ENCODE results near the gene PLXNB1.
"Not testable (repeated sequence)": the region's sequence is repeated elsewhere in the genome, so short reads cannot be mapped to it uniquely, and the experiment has no call there.

Gene PLXNB1

DNA sequence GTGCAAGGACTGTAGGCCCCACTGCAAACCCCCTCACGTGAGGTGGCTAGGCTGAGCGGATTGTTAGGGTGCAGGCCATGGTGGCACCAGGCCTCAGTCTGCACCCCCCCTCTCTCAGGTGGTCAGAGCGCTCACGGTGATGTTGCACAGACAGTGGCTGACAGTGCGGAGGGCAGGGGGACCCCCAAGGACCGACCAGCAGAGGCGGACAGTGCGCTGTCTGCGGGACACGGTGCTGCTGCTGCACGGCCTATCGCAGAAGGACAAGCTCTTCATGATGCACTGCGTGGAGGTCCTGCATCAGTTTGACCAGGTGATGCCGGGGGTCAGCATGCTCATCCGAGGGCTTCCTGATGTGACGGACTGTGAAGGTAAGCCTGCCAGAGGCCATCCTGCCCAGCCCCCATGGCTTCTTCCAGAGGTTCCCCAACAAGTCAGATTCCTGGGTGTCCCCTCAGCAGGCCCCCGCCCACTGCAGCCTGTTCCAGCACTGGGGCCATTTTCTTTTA, 34.9 kb upstream of the PLXNB1 start:
- 0 out of 2 replicates have a peak overlapping the region, but pooled peaks have one; percentile 68 for H3K9ac ChIP-seq (ENCODE audit: low read depth, low read length)
- DNase-seq: no peak
- H3K27me3 ChIP-seq (ENCODE audit: insufficient read depth, low read length, poor library complexity): no peaks in the 10 kb centered on the region
- H3K27ac ChIP-seq (ENCODE audit: low read length): no peak overlapping the region
- H3K4me2 ChIP-seq (ENCODE audit: insufficient read depth, low read length): no peak overlapping the region
- H2AFZ ChIP-seq (ENCODE audit: low read depth, low read length): no peak overlapping the region
- peaks cover 41% of the 10 kb centered on the region for H3K79me2 ChIP-seq (ENCODE audit: insufficient read depth, low read length)
- peaks cover 20% of the 10 kb centered on the region; the same call in 1 of the 2 replicates for H4K20me1 ChIP-seq (ENCODE audit: insufficient read depth, low read length)
- H3K9me3 ChIP-seq (ENCODE audit: insufficient read depth, low read length, severe bottlenecking): no peaks in the 10 kb centered on the region
- H3K4me3 ChIP-seq (ENCODE audit: low read depth in 1 of 2, low read length in 2 of 2): no peak overlapping the region
- H3K4me1 ChIP-seq (ENCODE audit: insufficient read depth, low read length): peaks cover 47% of the 10 kb centered on the region
- H3K36me3 ChIP-seq (ENCODE audit: insufficient read depth, low read length): peaks cover 59% of the 10 kb centered on the region
- ATAC-seq (ENCODE audit: insufficient read depth, low read depth): no peak
- TF ChIP-seq EZH2 (IDR thresholded peaks at IDR 0.05; ENCODE audit: borderline replicate concordance, low read depth, low read length, severe bottlenecking): no peak
- TF ChIP-seq, protein P1, sequence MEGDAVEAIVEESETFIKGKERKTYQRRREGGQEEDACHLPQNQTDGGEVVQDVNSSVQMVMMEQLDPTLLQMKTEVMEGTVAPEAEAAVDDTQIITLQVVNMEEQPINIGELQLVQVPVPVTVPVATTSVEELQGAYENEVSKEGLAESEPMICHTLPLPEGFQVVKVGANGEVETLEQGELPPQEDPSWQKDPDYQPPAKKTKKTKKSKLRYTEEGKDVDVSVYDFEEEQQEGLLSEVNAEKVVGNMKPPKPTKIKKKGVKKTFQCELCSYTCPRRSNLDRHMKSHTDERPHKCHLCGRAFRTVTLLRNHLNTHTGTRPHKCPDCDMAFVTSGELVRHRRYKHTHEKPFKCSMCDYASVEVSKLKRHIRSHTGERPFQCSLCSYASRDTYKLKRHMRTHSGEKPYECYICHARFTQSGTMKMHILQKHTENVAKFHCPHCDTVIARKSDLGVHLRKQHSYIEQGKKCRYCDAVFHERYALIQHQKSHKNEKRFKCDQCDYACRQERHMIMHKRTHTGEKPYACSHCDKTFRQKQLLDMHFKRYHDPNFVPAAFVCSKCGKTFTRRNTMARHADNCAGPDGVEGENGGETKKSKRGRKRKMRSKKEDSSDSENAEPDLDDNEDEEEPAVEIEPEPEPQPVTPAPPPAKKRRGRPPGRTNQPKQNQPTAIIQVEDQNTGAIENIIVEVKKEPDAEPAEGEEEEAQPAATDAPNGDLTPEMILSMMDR (IDR thresholded peaks at IDR 0.05; ENCODE audit: borderline replicate concordance, extremely low read depth, low read length, poor library complexity, severe bottlenecking): no peak

DNA sequence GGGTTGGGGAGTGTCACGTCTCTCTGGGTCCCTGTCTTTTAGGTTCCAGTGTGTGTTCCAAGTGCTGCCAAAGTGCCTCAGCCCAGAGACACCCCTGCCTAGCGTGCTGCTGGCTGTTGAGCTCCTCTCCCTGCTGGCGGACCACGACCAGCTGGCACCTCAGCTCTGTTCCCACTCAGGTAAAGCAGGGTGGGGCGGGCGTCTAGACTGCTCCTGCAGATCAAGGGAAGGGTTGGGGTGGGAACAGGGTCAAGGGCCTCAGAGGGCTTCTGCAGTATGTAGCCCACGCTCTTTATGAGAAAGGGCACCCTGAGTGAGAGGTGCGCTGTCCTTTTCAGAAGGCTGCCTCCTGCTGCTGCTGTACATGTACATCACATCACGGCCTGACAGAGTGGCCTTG, 33.8 kb upstream of the PLXNB1 start:
- Histone ChIP-seq H3K36me3 (ENCODE audit: insufficient read depth, low read length) (peaks cover 59% of the 10 kb centered on the region), H4K20me1 (ENCODE audit: insufficient read depth, low read length) (peaks cover 14% of the 10 kb centered on the region; the same call in 1 of the 2 replicates), H3K79me2 (ENCODE audit: insufficient read depth, low read length) (peaks cover 31% of the 10 kb centered on the region), H2AFZ (ENCODE audit: low read depth, low read length) (no peak overlapping the region), H3K9ac (ENCODE audit: low read depth, low read length) (no peak overlapping the region), H3K9me3 (ENCODE audit: insufficient read depth, low read length, severe bottlenecking) (no peaks in the 10 kb centered on the region), H3K4me1 (ENCODE audit: insufficient read depth, low read length) (peaks cover 37% of the 10 kb centered on the region), H3K4me3 (ENCODE audit: low read depth in 1 of 2, low read length in 2 of 2) (no peak overlapping the region), H3K27ac (ENCODE audit: low read length) (no peak overlapping the region), H3K4me2 (ENCODE audit: insufficient read depth, low read length) (no peak overlapping the region), H3K27me3 (ENCODE audit: insufficient read depth, low read length, poor library complexity) (no peaks in the 10 kb centered on the region)
- TF ChIP-seq EZH2 (IDR thresholded peaks at IDR 0.05; ENCODE audit: borderline replicate concordance, low read depth, low read length, severe bottlenecking): no peak
- TF ChIP-seq, protein P1 (IDR thresholded peaks at IDR 0.05; ENCODE audit: borderline replicate concordance, extremely low read depth, low read length, poor library complexity, severe bottlenecking): no peak
- ATAC-seq (ENCODE audit: insufficient read depth, low read depth) (no peak), DNase-seq (no peak)

- not testable (repeated sequence) for H4K20me1 ChIP-seq (ENCODE audit: insufficient read depth, low read length); H3K27ac ChIP-seq (ENCODE audit: low read length); H3K27me3 ChIP-seq (ENCODE audit: insufficient read depth, low read length, poor library complexity); H3K4me3 ChIP-seq (ENCODE audit: low read depth in 1 of 2, low read length in 2 of 2); ATAC-seq (ENCODE audit: insufficient read depth, low read depth); DNase-seq; H2AFZ ChIP-seq (ENCODE audit: low read depth, low read length); H3K9ac ChIP-seq (ENCODE audit: low read depth, low read length); H3K9me3 ChIP-seq (ENCODE audit: insufficient read depth, low read length, severe bottlenecking); H3K4me2 ChIP-seq (ENCODE audit: insufficient read depth, low read length)
- H3K4me1 ChIP-seq (ENCODE audit: insufficient read depth, low read length): peaks cover 17% of the 10 kb centered on the region
- peaks cover 51% of the 10 kb centered on the region for H3K36me3 ChIP-seq (ENCODE audit: insufficient read depth, low read length)
- H3K79me2 ChIP-seq (ENCODE audit: insufficient read depth, low read length): peaks cover 11% of the 10 kb centered on the region
These were observed 31.9 kb upstream of the PLXNB1 start for GRCh38 chr3:48461767-48462166.

DNA sequence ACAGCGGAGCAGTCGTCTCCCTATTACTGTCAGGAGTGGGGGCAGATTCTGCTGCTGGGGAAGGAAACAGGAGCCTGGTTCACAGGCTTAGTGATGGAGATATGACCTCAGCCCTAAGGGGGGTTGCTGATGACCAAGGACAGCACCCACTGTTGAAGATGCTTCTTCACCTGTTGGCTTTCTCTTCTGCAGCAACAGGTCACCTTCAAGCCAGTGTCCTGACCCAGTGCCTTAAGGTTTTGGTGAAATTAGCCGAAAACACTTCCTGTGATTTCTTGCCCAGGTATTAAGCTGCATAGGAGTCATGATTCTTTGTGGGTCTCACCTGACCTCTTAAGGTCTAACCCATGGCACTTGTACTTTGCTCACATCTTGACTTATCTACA, 30.6 kb upstream of the PLXNB1 start:
- DNase-seq (no peak), ATAC-seq (ENCODE audit: insufficient read depth, low read depth) (no peak)
- Histone ChIP-seq H3K27ac (ENCODE audit: low read length) (no peak overlapping the region), H2AFZ (ENCODE audit: low read depth, low read length) (no peak overlapping the region), H3K27me3 (ENCODE audit: insufficient read depth, low read length, poor library complexity) (no peaks in the 10 kb centered on the region), H3K9ac (ENCODE audit: low read depth, low read length) (no peak overlapping the region), H3K4me3 (ENCODE audit: low read depth in 1 of 2, low read length in 2 of 2) (no peak overlapping the region), H4K20me1 (ENCODE audit: insufficient read depth, low read length) (no peaks in the 10 kb centered on the region), H3K9me3 (ENCODE audit: insufficient read depth, low read length, severe bottlenecking) (no peaks in the 10 kb centered on the region), H3K4me1 (ENCODE audit: insufficient read depth, low read length) (peaks cover 5% of the 10 kb centered on the region), H3K36me3 (ENCODE audit: insufficient read depth, low read length) (peaks cover 55% of the 10 kb centered on the region), H3K4me2 (ENCODE audit: insufficient read depth, low read length) (no peak overlapping the region), H3K79me2 (ENCODE audit: insufficient read depth, low read length) (0 out of 2 replicates have a peak, but pooled peaks cover under 1% of the 10 kb centered on the region)
- no peak for TF ChIP-seq EZH2 (IDR thresholded peaks at IDR 0.05; ENCODE audit: borderline replicate concordance, low read depth, low read length, severe bottlenecking)
- TF ChIP-seq, protein P1 (IDR thresholded peaks at IDR 0.05; ENCODE audit: borderline replicate concordance, extremely low read depth, low read length, poor library complexity, severe bottlenecking): no peak
